RWPE2 (cell line): ENCODE data around the gene TNNI3K.

Source experiments
- ATAC-seq: fragments of 200-7000 bp; cut with Tn5 transposase; 3 replicates; pipeline ENCODE4 v1.9.1; 2021; ENCODE audit warnings: low read depth
- DNase-seq: peaks from one replicate; pipeline ENCODE4 v3.0.0-alpha.2; 2020; ENCODE audit warnings: low spot score
- H3K27ac ChIP-seq: fragments of 450-650 bp; 2 replicates; pipeline ENCODE4 v1.5.1; 2017; ENCODE audit warnings: mild to moderate bottlenecking; ENCODE audit not compliant: poor library complexity, severe bottlenecking
- H3K27me3 ChIP-seq: fragments of 250-450 bp; sonication (Bioruptor Pico); 2 replicates; pipeline ENCODE4 v1.5.1; 2021; ENCODE audit warnings: mild to moderate bottlenecking, moderate library complexity; ENCODE audit not compliant: insufficient read depth, poor library complexity, severe bottlenecking
- H3K36me3 ChIP-seq: fragments of 250-450 bp; sonication (Bioruptor Pico); 2 replicates; pipeline ENCODE4 v1.5.1; 2020; ENCODE audit warnings: low read depth, mild to moderate bottlenecking, moderate library complexity
- H3K4me1 ChIP-seq: fragments of 250-450 bp; sonication (Bioruptor Pico); 2 replicates; pipeline ENCODE4 v1.5.1; 2021; ENCODE audit warnings: mild to moderate bottlenecking, moderate library complexity; ENCODE audit not compliant: insufficient read depth, poor library complexity, severe bottlenecking
- H3K4me3 ChIP-seq: fragments of 250-450 bp; sonication (Bioruptor Pico); 2 replicates; pipeline ENCODE4 v1.5.1; 2021; ENCODE audit warnings: mild to moderate bottlenecking, moderate library complexity; ENCODE audit not compliant: severe bottlenecking
- H3K9me3 ChIP-seq: fragments of 250-450 bp; sonication (Bioruptor Pico); 2 replicates; pipeline ENCODE4 v1.5.1; 2021; ENCODE audit warnings: mild to moderate bottlenecking, moderate library complexity; ENCODE audit not compliant: severe bottlenecking
- TF ChIP-seq, protein P1 (sequence below): fragments of 450-650 bp; IDR thresholded peaks from one replicate; pipeline ENCODE4 v1.5.1; 2017; ENCODE audit warnings: mild to moderate bottlenecking, moderate library complexity; ENCODE audit not compliant: poor library complexity, severe bottlenecking

Gene TNNI3K

DNA sequence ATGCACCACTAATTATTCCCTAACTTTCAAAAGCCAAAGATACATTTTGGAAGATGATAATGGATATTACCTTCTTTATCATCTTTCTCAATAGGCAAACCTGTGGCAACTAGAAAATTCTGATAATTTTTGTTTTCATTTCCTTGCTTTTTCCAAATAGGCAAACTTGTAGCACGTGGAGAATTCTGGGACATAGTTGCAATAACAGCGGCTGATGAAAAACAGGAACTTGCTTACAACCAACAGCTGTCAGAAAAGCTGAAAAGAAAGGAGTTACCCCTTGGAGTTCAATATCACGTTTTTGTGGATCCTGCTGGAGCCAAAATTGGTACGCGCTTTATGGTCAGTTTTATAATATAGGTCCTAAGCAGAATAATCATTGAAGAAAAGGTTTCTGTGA lies 35.7 kb upstream of the TNNI3K start:
- no peaks in the 10 kb centered on the region for H3K27me3 ChIP-seq
- TF ChIP-seq, protein P1, sequence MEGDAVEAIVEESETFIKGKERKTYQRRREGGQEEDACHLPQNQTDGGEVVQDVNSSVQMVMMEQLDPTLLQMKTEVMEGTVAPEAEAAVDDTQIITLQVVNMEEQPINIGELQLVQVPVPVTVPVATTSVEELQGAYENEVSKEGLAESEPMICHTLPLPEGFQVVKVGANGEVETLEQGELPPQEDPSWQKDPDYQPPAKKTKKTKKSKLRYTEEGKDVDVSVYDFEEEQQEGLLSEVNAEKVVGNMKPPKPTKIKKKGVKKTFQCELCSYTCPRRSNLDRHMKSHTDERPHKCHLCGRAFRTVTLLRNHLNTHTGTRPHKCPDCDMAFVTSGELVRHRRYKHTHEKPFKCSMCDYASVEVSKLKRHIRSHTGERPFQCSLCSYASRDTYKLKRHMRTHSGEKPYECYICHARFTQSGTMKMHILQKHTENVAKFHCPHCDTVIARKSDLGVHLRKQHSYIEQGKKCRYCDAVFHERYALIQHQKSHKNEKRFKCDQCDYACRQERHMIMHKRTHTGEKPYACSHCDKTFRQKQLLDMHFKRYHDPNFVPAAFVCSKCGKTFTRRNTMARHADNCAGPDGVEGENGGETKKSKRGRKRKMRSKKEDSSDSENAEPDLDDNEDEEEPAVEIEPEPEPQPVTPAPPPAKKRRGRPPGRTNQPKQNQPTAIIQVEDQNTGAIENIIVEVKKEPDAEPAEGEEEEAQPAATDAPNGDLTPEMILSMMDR: no peak
- ATAC-seq (no peak), DNase-seq (no peak)
- H3K4me3 ChIP-seq: no peak overlapping the region
- H3K9me3 ChIP-seq: no peaks in the 10 kb centered on the region
- no peaks in the 10 kb centered on the region for H3K4me1 ChIP-seq
- peaks cover 30% of the 10 kb centered on the region for H3K36me3 ChIP-seq
- H3K27ac ChIP-seq: no peak overlapping the region

DNA sequence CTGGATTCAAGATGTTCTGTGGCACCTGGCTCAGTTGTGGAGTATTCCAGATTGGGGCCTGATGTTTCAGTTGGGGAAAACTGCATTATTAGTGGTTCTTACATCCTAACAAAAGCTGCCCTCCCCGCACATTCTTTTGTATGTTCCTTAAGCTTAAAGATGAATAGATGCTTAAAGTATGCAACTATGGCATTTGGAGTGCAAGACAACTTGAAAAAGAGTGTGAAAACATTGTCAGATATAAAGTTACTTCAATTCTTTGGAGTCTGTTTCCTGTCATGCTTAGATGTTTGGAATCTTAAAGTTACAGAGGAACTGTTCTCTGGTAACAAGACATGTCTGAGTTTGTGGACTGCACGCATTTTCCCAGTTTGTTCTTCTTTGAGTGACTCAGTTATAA lies 29.9 kb upstream of the TNNI3K start:
- no peaks in the 10 kb centered on the region for H3K9me3 ChIP-seq

DNA sequence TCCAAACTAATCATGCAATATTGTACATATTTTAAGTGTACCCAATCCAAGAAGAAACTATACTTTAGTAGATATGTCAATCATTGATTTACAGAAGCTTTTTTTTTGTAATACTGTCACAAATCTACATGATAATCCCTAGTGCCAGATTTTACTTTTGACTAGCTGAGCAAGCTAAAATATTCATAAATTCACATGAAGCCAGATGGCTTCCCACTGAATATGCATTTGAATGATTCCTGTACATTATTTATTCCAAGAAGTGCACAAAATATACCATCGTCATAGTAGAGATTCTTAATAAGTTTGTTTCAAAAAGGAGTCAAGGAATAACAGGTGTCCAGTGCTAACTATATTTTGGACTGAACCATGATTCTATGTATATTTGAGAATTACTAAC lies 20.0 kb upstream of the TNNI3K start:
- Histone ChIP-seq H3K9me3 (no peaks in the 10 kb centered on the region), H3K36me3 (no peaks in the 10 kb centered on the region), H3K27ac (no peak overlapping the region), H3K4me1 (no peaks in the 10 kb centered on the region), H3K4me3 (no peak overlapping the region), H3K27me3 (no peaks in the 10 kb centered on the region)
- TF ChIP-seq, protein P1: no peak
- DNase-seq (no peak), ATAC-seq (no peak)

More for the DNA sequence above, 29.9 kb upstream of the TNNI3K start:
- Histone ChIP-seq H3K27ac (no peak overlapping the region), H3K36me3 (peaks cover 29% of the 10 kb centered on the region), H3K4me3 (no peak overlapping the region), H3K4me1 (no peaks in the 10 kb centered on the region), H3K27me3 (no peaks in the 10 kb centered on the region)
- TF ChIP-seq, protein P1: no peak
- no peak for DNase-seq
- no peak for ATAC-seq

DNA sequence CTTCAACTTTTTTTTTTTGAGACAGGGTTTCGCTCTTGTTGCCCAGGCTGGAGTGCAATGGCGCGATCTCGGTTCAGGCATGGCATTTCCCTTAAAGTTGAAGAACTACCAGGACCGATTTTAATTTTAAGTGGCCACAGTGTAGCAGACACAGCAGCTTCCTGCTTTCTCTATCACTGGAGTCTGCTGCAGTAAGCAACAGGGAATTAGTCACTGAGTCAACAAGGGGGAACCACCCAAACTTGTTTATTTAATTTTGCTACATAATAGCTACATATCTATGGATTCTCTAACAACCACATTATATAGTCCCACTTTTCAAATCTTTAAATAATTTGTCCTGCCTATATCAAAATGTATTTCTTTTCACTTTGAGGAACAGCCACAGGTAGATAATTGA lies 12.5 kb upstream of the TNNI3K start:
- H3K4me3 ChIP-seq: no peak overlapping the region
- no peaks in the 10 kb centered on the region for H3K4me1 ChIP-seq
- TF ChIP-seq, protein P1: no peak
- H3K36me3 ChIP-seq: no peaks in the 10 kb centered on the region
- DNase-seq: no peak
- H3K9me3 ChIP-seq: no peaks in the 10 kb centered on the region
- no peak overlapping the region for H3K27ac ChIP-seq
- peak; percentile 63; the same call in 2 of the 3 replicates for ATAC-seq
- H3K27me3 ChIP-seq: no peaks in the 10 kb centered on the region

DNA sequence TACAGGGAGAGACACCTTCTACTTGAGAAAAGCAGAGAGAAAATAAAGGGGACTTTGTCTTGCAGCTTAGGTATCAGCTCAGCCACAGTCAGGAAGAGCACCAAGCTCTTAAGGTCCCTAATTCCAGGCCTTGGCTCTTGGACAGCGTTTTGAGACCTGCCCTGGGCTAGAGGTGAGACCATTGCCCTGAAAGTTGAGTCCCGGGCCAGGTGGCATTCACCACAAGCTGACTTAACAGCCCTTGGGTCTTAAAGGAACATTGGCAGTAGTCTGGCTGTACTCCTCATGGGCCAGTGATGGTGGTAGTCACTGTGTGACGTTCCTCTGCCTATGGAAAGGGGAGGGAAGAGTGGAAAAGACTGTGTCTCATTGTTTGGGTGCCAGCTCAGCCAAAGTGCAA lies 11.7 kb upstream of the TNNI3K start:
- DNase-seq (no peak), ATAC-seq (no peak)
- H3K27me3 ChIP-seq: no peaks in the 10 kb centered on the region
- H3K4me1 ChIP-seq: no peaks in the 10 kb centered on the region
- H3K9me3 ChIP-seq: no peaks in the 10 kb centered on the region
- no peaks in the 10 kb centered on the region for H3K36me3 ChIP-seq
- H3K27ac ChIP-seq: no peak overlapping the region
- TF ChIP-seq, protein P1: no peak
- H3K4me3 ChIP-seq: no peak overlapping the region
